DND-41 (cell line): ENCODE measurements around the gene EIF4E.

Experiments used
- ATAC-seq: fragments of 200-7000 bp; cut with Tn5 transposase; 3 replicates; pipeline ENCODE4 v1.9.1; 2021; ENCODE audit warnings: low read depth; ENCODE audit not compliant: insufficient read depth
- DNase-seq: peaks from one replicate; pipeline ENCODE4 v3.0.0-alpha.2; 2020
- H2AFZ ChIP-seq: 2 replicates; pipeline ENCODE4 v1.6.0; 2012; ENCODE audit warnings: low read depth, low read length
- H3K27ac ChIP-seq: 2 replicates; pipeline ENCODE4 v1.5.1; 2012; ENCODE audit warnings: low read length, inconsistent platforms
- H3K27me3 ChIP-seq: fragments of 200-600 bp; sonication (generic); 2 replicates; pipeline ENCODE4 v1.6.0; 2012; ENCODE audit warnings: low read length, mild to moderate bottlenecking, inconsistent platforms; ENCODE audit not compliant: insufficient read depth, poor library complexity
- H3K36me3 ChIP-seq: 2 replicates; pipeline ENCODE4 v1.5.1; 2012; ENCODE audit warnings: low read length, inconsistent platforms; ENCODE audit not compliant: insufficient read depth
- H3K4me1 ChIP-seq: 2 replicates; pipeline ENCODE4 v1.5.1; 2012; ENCODE audit warnings: mild to moderate bottlenecking, low read length; ENCODE audit not compliant: insufficient read depth
- H3K4me2 ChIP-seq: 2 replicates; pipeline ENCODE4 v1.6.0; 2012; ENCODE audit warnings: mild to moderate bottlenecking, moderate library complexity, low read length, inconsistent platforms; ENCODE audit not compliant: insufficient read depth
- H3K4me3 ChIP-seq, 2 experiments: fragments of 200-600 bp in 1 of 2; shearing (Covaris generic) in 1 of 2; 2 replicates each; pipeline ENCODE4 v1.5.1; 2012 to 2016; ENCODE audit warnings: inconsistent platforms in 2 of 2, low read length in 2 of 2, mild to moderate bottlenecking in 2 of 2, low read depth in 1 of 2, moderate library complexity in 1 of 2
- H3K79me2 ChIP-seq: 2 replicates; pipeline ENCODE4 v1.6.0; 2012; ENCODE audit warnings: low read length, inconsistent platforms; ENCODE audit not compliant: insufficient read depth
- H3K9ac ChIP-seq: 2 replicates; pipeline ENCODE4 v1.6.0; 2012; ENCODE audit warnings: low read depth, mild to moderate bottlenecking, inconsistent platforms, low read length, moderate library complexity
- H3K9me3 ChIP-seq: 2 replicates; pipeline ENCODE4 v1.5.1; 2012; ENCODE audit warnings: low read length, moderate library complexity, mild to moderate bottlenecking, inconsistent platforms; ENCODE audit not compliant: insufficient read depth, severe bottlenecking
- H4K20me1 ChIP-seq: 2 replicates; pipeline ENCODE4 v1.6.0; 2012; ENCODE audit warnings: low read length; ENCODE audit not compliant: insufficient read depth
- EZH2 ChIP-seq: IDR thresholded peaks from 3 replicates; pipeline ENCODE4 v1.6.1; 2012; ENCODE audit warnings: borderline replicate concordance, low read depth, mild to moderate bottlenecking, moderate library complexity, low read length, inconsistent platforms; ENCODE audit not compliant: severe bottlenecking
- TF ChIP-seq, protein P1 (sequence below): IDR thresholded peaks from 2 replicates; pipeline ENCODE4 v1.5.1; 2012; ENCODE audit warnings: borderline replicate concordance, low read length, moderate library complexity, mild to moderate bottlenecking; ENCODE audit not compliant: poor library complexity, severe bottlenecking; ENCODE audit errors: extremely low read depth

The EIF4E gene

DNA sequence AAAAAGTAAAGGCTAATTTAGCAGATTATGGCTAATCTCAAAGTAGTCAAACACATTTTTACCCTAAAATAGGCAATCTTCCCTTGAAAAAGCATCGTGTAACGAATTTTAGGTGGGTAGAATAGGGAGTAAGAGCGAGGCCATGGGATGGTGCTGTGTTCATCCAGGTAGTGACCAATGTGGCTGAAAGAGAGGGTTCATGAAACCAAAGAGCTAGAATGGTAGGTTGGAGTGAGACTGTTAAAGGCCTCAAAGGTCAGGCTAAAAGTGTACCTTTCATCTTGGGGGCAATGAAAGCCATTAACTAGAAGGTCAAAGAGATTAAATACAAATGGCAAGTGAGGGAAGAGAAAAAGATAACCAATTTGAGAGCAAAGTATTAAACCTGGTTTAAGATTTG, 23.6 kb downstream of the EIF4E start:
- Histone ChIP-seq H3K79me2 (peaks cover 100% of the 10 kb centered on the region), H2AFZ (no peak overlapping the region), H4K20me1 (peaks cover 85% of the 10 kb centered on the region), H3K27ac (no peak overlapping the region), H3K9me3 (no peaks in the 10 kb centered on the region), H3K36me3 (peaks cover 60% of the 10 kb centered on the region), H3K27me3 (no peaks in the 10 kb centered on the region), H3K4me1 (no peaks in the 10 kb centered on the region), H3K9ac (no peak overlapping the region), H3K4me2 (no peak overlapping the region), H3K4me3 (no peak overlapping the region)
- ATAC-seq (no peak), DNase-seq (no peak)
- TF ChIP-seq, protein P1, sequence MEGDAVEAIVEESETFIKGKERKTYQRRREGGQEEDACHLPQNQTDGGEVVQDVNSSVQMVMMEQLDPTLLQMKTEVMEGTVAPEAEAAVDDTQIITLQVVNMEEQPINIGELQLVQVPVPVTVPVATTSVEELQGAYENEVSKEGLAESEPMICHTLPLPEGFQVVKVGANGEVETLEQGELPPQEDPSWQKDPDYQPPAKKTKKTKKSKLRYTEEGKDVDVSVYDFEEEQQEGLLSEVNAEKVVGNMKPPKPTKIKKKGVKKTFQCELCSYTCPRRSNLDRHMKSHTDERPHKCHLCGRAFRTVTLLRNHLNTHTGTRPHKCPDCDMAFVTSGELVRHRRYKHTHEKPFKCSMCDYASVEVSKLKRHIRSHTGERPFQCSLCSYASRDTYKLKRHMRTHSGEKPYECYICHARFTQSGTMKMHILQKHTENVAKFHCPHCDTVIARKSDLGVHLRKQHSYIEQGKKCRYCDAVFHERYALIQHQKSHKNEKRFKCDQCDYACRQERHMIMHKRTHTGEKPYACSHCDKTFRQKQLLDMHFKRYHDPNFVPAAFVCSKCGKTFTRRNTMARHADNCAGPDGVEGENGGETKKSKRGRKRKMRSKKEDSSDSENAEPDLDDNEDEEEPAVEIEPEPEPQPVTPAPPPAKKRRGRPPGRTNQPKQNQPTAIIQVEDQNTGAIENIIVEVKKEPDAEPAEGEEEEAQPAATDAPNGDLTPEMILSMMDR: no peak
- no peak for TF ChIP-seq EZH2

DNA sequence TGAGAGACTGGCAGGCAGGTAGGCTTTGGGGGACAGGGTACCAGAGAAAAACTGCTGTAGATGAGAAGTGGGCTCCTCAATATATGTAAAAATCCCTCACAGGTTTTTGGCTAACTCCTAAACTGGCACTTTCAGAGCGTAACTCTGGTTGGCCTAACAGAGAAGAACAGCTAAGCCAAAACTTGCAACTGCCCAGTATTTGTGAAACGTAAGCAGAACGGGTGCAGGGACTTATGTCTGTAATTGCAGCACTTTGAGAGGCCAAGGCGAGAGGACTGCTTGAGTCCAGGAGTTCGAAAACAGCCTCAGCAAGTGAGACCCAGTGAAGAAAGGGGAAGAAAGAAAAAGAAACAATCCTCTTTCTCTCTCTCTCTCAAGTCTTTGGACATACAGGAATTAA, 25.0 kb downstream of the EIF4E start:
- Histone ChIP-seq H4K20me1 (peaks cover 80% of the 10 kb centered on the region), H3K9me3 (no peaks in the 10 kb centered on the region), H3K27me3 (no peaks in the 10 kb centered on the region), H2AFZ (no peak overlapping the region), H3K4me3 (no peak overlapping the region), H3K27ac (no peak overlapping the region), H3K4me1 (no peaks in the 10 kb centered on the region), H3K79me2 (peaks cover 100% of the 10 kb centered on the region), H3K4me2 (no peak overlapping the region), H3K9ac (no peak overlapping the region), H3K36me3 (peaks cover 64% of the 10 kb centered on the region)
- no peak for DNase-seq
- TF ChIP-seq, protein P1: no peak
- ATAC-seq: no peak

DNA sequence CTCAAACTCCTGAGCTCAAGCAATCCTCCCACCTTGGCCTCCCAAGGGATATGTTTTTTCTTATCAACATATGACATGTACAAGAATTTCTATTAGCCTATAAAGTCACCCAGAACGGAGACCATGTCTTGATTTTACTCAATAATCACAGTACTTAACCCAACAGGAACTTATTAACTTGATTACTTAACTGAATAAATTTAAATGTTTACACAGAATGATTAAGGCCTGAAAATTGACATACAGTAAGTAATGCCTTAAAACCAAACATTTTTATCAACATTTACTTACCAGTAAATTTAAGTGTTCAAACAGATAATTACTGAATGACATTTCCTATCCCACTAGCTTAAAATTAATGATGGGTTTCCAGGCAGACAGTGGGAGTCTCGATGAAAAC, 25.4 kb downstream of the EIF4E start:
- ATAC-seq (no peak), DNase-seq (no peak)
- Histone ChIP-seq H3K27me3 (no peaks in the 10 kb centered on the region), H3K9me3 (no peaks in the 10 kb centered on the region), H3K27ac (no peak overlapping the region), H3K36me3 (peaks cover 62% of the 10 kb centered on the region), H2AFZ (no peak overlapping the region), H3K4me1 (no peaks in the 10 kb centered on the region), H3K4me3 (no peak overlapping the region), H3K79me2 (peaks cover 100% of the 10 kb centered on the region), H3K9ac (no peak overlapping the region), H4K20me1 (peaks cover 78% of the 10 kb centered on the region), H3K4me2 (no peak overlapping the region)
- TF ChIP-seq, protein P1: no peak
- TF ChIP-seq EZH2: no peak

DNA sequence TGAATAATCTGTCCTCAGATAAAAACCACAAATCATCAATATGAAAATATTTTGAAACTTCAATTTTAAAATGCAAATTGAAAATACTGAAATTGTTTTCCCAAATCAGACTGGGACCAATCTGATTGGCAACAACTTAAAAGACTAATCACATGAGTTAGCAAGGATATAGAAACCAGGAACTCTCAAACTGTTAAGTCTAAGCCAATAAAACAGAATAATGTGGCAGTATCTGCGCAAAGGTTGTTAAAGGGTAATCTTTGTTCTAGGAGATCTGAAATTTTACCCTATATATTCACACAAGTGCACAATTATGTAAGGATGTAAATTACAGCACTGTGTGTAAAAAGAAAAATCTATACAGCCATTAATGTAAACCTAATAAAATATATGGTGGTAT, 29.7 kb downstream of the EIF4E start:
- Histone ChIP-seq H3K27me3 (no peaks in the 10 kb centered on the region), H2AFZ (no peak overlapping the region), H3K36me3 (peaks cover 82% of the 10 kb centered on the region), H3K9me3 (no peaks in the 10 kb centered on the region), H3K4me2 (no peak overlapping the region), H3K27ac (no peak overlapping the region), H3K79me2 (peaks cover 100% of the 10 kb centered on the region), H3K9ac (no peak overlapping the region), H3K4me3 (no peak overlapping the region), H3K4me1 (no peaks in the 10 kb centered on the region), H4K20me1 (peaks cover 64% of the 10 kb centered on the region)
- no peak for DNase-seq
- no peak for TF ChIP-seq EZH2
- TF ChIP-seq, protein P1: no peak
- no peak for ATAC-seq
